HG03108 (cell line): ENCODE results near the gene LOXHD1.

Source experiments
- ATAC-seq: cut with Tn5 transposase; IDR thresholded peaks from one replicate; pipeline ENCODE4 v1.9.1; 2021; ENCODE audit warnings: moderate library complexity; ENCODE audit not compliant: unreplicated experiment

The LOXHD1 gene

GRCh38 chr18:46577546-46577945 is 79.5 kb downstream of the LOXHD1 start:
- ATAC-seq = no peak

- no peak for ATAC-seq
Measured at GRCh38 chr18:46575851-46576250, 81.2 kb downstream of the LOXHD1 start.

- no peak for ATAC-seq
Measured at GRCh38 chr18:46574743-46575115, 82.3 kb downstream of the LOXHD1 start.

- ATAC-seq = peak; percentile 66
Measured at GRCh38 chr18:46574000-46574742, 82.8 kb downstream of the LOXHD1 start.

GRCh38 chr18:46573156-46573555 is 83.9 kb downstream of the LOXHD1 start:
- no peak for ATAC-seq

GRCh38 chr18:46571756-46572155 is 85.3 kb downstream of the LOXHD1 start:
- no peak for ATAC-seq

GRCh38 chr18:46570666-46571065 is 86.4 kb downstream of the LOXHD1 start:
- no peak for ATAC-seq

GRCh38 chr18:46570134-46570533 is 86.9 kb downstream of the LOXHD1 start:
- ATAC-seq = no peak

- ATAC-seq = no peak
Measured at GRCh38 chr18:46569211-46569610, 87.8 kb downstream of the LOXHD1 start.

GRCh38 chr18:46567196-46567595 is 89.8 kb downstream of the LOXHD1 start:
- ATAC-seq = no peak

- no peak for ATAC-seq
Measured at GRCh38 chr18:46566111-46566510, 90.9 kb downstream of the LOXHD1 start.

- no peak for ATAC-seq
Measured at GRCh38 chr18:46565256-46565655, 91.8 kb downstream of the LOXHD1 start.

GRCh38 chr18:46563317-46563716 is 93.7 kb downstream of the LOXHD1 start:
- ATAC-seq = no peak

GRCh38 chr18:46562674-46563192 is 94.3 kb downstream of the LOXHD1 start:
- no peak for ATAC-seq

GRCh38 chr18:46560671-46561045 is 96.4 kb downstream of the LOXHD1 start:
- ATAC-seq = no peak

GRCh38 chr18:46559946-46560670 is 96.9 kb downstream of the LOXHD1 start:
- no peak for ATAC-seq

GRCh38 chr18:46559296-46559695 is 97.7 kb downstream of the LOXHD1 start:
- no peak for ATAC-seq

GRCh38 chr18:46556590-46557206 is 100.3 kb downstream of the LOXHD1 start:
- no peak for ATAC-seq

- ATAC-seq = no peak
Measured at GRCh38 chr18:46555724-46556123, 101.3 kb downstream of the LOXHD1 start.

GRCh38 chr18:46555213-46555612 is 101.8 kb downstream of the LOXHD1 start:
- no peak for ATAC-seq

GRCh38 chr18:46554406-46555080 is 102.5 kb downstream of the LOXHD1 start:
- ATAC-seq = no peak
